NB4 (cell line): ENCODE data around the gene LILRA6.

Experiments
- MAX ChIP-seq: IDR thresholded peaks from 2 replicates; pipeline ENCODE4 v1.6.1; 2011; ENCODE audit warnings: low read depth, low read length
- MYC ChIP-seq: IDR thresholded peaks from 2 replicates; pipeline ENCODE4 v1.6.1; 2011; ENCODE audit warnings: low read depth, low read length
- POLR2A ChIP-seq: IDR thresholded peaks from 2 replicates; pipeline ENCODE4 v1.6.1; 2011; ENCODE audit warnings: mild to moderate bottlenecking; ENCODE audit not compliant: insufficient read length; ENCODE audit errors: extremely low read depth
- TF ChIP-seq, protein P1 (sequence below): IDR thresholded peaks from one replicate; pipeline ENCODE4 v1.5.1; 2012; ENCODE audit warnings: low read depth, low read length

DNA sequence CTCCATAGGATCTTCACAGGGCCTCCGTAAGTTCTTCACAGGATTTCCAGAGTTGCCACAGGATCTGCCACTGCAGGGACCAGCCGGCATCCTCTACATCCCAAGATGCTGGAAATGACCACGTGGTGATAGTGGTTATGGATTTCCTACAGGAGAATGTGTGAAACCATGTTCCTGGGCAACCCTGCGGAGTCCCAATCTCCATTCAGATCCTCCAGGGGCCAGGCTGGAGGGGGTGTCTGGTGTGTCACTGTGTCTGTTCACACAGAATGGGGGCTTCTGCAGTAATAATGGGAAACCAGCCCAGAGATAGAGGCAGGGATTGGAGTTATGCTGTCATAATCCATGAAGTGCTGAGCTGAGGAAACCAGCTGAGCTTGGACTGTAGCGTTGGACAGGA lies 8.6 kb downstream of the LILRA6 start:
- TF ChIP-seq, protein P1, sequence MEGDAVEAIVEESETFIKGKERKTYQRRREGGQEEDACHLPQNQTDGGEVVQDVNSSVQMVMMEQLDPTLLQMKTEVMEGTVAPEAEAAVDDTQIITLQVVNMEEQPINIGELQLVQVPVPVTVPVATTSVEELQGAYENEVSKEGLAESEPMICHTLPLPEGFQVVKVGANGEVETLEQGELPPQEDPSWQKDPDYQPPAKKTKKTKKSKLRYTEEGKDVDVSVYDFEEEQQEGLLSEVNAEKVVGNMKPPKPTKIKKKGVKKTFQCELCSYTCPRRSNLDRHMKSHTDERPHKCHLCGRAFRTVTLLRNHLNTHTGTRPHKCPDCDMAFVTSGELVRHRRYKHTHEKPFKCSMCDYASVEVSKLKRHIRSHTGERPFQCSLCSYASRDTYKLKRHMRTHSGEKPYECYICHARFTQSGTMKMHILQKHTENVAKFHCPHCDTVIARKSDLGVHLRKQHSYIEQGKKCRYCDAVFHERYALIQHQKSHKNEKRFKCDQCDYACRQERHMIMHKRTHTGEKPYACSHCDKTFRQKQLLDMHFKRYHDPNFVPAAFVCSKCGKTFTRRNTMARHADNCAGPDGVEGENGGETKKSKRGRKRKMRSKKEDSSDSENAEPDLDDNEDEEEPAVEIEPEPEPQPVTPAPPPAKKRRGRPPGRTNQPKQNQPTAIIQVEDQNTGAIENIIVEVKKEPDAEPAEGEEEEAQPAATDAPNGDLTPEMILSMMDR, result no peak
- TF ChIP-seq MAX, result no peak
- TF ChIP-seq POLR2A, result no peak
- no peak for TF ChIP-seq MYC
